ENCODE data around the gene BPIFB3.

- TF ChIP-seq POLR2A (IDR thresholded peaks at IDR 0.05; ENCODE audit: low read depth) (no peak), CTCF (IDR thresholded peaks at IDR 0.05) (no peak), EP300 (IDR thresholded peaks at IDR 0.05) (no peak)
These were observed 50.6 kb downstream of the BPIFB3 start for GRCh38 chr20:33104336-33104735.
